ENCODE data around the gene E2F4. TPM values are rescaled to one million over a fixed set of nuclear protein-coding genes. Genes with fewer than 3 reads are reported as not detected.

E2F4 gene
- total and polyA plus RNA-seq, 2 of the 13 experiments (the other 11 are each of a cell fraction or from before 2014, with no cell fraction given): 84.8 to 91.2 TPM

GRCh38 chr16:67173808-67174705, 17.9 kb upstream of the E2F4 start (continued):
- TF ChIP-seq HOXA7 (CRISPR knock-in tag; IDR thresholded peaks at IDR 0.05) (peak; percentile 84), RXRB (CRISPR knock-in tag; IDR thresholded peaks at IDR 0.05; ENCODE audit: borderline replicate concordance) (peak; percentile 74; the same call in 1 of the 2 replicates), TEAD3 (CRISPR knock-in tag; optimal IDR thresholded peaks at IDR 0.05; ENCODE audit: borderline replicate concordance) (peak; percentile 62), MTERF4 (CRISPR knock-in tag; IDR thresholded peaks at IDR 0.05) (peak; percentile 84; the same call in 1 of the 2 replicates), KMT2B (CRISPR knock-in tag; IDR thresholded peaks at IDR 0.05) (peak; percentile 90), CENPX (CRISPR knock-in tag; IDR thresholded peaks at IDR 0.05) (no peak), ZNF83 (CRISPR knock-in tag; IDR thresholded peaks at IDR 0.05; ENCODE audit: borderline replicate concordance) (peak; percentile 90; the same call in 1 of the 2 replicates), MEIS2 (CRISPR knock-in tag; IDR thresholded peaks at IDR 0.05) (peak; percentile 85; the same call in 1 of the 2 replicates), ZBTB3 (CRISPR knock-in tag; IDR thresholded peaks at IDR 0.05; ENCODE audit: borderline replicate concordance, low read depth) (no peak), EED (CRISPR knock-in tag; IDR thresholded peaks at IDR 0.05) (0 out of 2 replicates have a peak, but pooled peaks have one; percentile 50), ZMYM3 (CRISPR knock-in tag; IDR thresholded peaks at IDR 0.05) (peak; percentile 79), ZNF709 (CRISPR knock-in tag; IDR thresholded peaks at IDR 0.05) (peak; percentile 97), TRIM24 (CRISPR knock-in tag; IDR thresholded peaks at IDR 0.05) (no peak), ATM (IDR thresholded peaks at IDR 0.05; ENCODE audit: borderline replicate concordance) (no peak), ZSCAN21 (CRISPR knock-in tag; IDR thresholded peaks at IDR 0.05; ENCODE audit: borderline replicate concordance) (peak; percentile 98), ZNF597 (CRISPR knock-in tag; IDR thresholded peaks at IDR 0.05) (no peak), ZFP1 (CRISPR knock-in tag; IDR thresholded peaks at IDR 0.05) (no peak), ZSCAN31 (CRISPR knock-in tag; IDR thresholded peaks at IDR 0.05; ENCODE audit: low read depth) (peak; percentile 96)
- TF ChIP-seq, protein P1, sequence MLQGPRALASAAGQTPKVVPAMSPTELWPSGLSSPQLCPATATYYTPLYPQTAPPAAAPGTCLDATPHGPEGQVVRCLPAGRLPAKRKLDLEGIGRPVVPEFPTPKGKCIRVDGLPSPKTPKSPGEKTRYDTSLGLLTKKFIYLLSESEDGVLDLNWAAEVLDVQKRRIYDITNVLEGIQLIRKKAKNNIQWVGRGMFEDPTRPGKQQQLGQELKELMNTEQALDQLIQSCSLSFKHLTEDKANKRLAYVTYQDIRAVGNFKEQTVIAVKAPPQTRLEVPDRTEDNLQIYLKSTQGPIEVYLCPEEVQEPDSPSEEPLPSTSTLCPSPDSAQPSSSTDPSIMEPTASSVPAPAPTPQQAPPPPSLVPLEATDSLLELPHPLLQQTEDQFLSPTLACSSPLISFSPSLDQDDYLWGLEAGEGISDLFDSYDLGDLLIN (CRISPR knock-in tag; IDR thresholded peaks at IDR 0.05; ENCODE audit: borderline replicate concordance): no peak
- TF ChIP-seq, protein P2, sequence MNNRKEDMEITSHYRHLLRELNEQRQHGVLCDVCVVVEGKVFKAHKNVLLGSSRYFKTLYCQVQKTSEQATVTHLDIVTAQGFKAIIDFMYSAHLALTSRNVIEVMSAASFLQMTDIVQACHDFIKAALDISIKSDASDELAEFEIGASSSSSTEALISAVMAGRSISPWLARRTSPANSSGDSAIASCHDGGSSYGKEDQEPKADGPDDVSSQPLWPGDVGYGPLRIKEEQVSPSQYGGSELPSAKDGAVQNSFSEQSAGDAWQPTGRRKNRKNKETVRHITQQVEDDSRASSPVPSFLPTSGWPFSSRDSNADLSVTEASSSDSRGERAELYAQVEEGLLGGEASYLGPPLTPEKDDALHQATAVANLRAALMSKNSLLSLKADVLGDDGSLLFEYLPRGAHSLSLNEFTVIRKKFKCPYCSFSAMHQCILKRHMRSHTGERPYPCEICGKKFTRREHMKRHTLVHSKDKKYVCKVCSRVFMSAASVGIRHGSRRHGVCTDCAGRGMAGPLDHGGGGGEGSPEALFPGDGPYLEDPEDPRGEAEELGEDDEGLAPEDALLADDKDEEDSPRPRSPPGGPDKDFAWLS (CRISPR knock-in tag; IDR thresholded peaks at IDR 0.05; ENCODE audit: borderline replicate concordance): no peak
- TF ChIP-seq, protein P3, sequence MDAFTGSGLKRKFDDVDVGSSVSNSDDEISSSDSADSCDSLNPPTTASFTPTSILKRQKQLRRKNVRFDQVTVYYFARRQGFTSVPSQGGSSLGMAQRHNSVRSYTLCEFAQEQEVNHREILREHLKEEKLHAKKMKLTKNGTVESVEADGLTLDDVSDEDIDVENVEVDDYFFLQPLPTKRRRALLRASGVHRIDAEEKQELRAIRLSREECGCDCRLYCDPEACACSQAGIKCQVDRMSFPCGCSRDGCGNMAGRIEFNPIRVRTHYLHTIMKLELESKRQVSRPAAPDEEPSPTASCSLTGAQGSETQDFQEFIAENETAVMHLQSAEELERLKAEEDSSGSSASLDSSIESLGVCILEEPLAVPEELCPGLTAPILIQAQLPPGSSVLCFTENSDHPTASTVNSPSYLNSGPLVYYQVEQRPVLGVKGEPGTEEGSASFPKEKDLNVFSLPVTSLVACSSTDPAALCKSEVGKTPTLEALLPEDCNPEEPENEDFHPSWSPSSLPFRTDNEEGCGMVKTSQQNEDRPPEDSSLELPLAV (CRISPR knock-in tag; conservative IDR thresholded peaks at IDR 0.05; ENCODE audit: low read depth): 0 out of 2 replicates have a peak, but pooled peaks have one; percentile 39
